ENCODE measurements around the gene KIAA1549. TPM values are rescaled to one million over a fixed set of nuclear protein-coding genes. Genes with fewer than 3 reads are reported as not detected.

KIAA1549 gene
- total RNA-seq, 2 donors from 2014 or later, result 0.95 to 1.8 TPM

DNA sequence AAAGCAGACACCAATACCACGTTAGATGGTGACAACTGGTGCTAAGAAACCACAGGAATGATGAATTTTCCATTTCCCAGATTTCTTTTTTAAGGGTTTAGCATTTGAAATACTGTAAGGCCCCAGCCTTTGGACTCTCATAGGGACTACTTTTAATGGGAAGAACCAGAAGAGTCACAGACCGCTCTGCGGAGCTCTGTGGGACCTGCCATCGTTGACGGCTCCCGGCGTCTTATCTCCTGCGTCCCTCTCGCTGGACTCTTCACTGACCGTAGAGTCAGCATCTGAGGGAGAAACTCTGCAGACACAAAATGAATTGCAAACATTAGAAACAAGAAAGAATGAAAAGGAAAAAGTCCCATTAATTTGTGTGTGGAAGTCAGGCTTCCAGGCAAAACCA, 101.8 kb downstream of the KIAA1549 start:
- Histone ChIP-seq H3K4me1 (ENCODE audit: control insufficient read depth in 1 of 2, low read depth in 2 of 2) (no peaks in the 10 kb centered on the region), H3K27ac (no peak overlapping the region), H3K27me3 (replicated peaks; ENCODE audit: insufficient read depth) (no peaks in the 10 kb centered on the region), H3K9me3 (no peaks in the 10 kb centered on the region), H3K36me3 (no peaks in the 10 kb centered on the region), H3K4me3 (no peak overlapping the region)
- ATAC-seq (ENCODE audit: insufficient number of reproducible peaks, low FRiP score, low read depth) (no peak), DNase-seq (ENCODE audit: low spot score) (no peak)
- TF ChIP-seq, protein P1, sequence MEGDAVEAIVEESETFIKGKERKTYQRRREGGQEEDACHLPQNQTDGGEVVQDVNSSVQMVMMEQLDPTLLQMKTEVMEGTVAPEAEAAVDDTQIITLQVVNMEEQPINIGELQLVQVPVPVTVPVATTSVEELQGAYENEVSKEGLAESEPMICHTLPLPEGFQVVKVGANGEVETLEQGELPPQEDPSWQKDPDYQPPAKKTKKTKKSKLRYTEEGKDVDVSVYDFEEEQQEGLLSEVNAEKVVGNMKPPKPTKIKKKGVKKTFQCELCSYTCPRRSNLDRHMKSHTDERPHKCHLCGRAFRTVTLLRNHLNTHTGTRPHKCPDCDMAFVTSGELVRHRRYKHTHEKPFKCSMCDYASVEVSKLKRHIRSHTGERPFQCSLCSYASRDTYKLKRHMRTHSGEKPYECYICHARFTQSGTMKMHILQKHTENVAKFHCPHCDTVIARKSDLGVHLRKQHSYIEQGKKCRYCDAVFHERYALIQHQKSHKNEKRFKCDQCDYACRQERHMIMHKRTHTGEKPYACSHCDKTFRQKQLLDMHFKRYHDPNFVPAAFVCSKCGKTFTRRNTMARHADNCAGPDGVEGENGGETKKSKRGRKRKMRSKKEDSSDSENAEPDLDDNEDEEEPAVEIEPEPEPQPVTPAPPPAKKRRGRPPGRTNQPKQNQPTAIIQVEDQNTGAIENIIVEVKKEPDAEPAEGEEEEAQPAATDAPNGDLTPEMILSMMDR (IDR thresholded peaks at IDR 0.05), result no peak

DNA sequence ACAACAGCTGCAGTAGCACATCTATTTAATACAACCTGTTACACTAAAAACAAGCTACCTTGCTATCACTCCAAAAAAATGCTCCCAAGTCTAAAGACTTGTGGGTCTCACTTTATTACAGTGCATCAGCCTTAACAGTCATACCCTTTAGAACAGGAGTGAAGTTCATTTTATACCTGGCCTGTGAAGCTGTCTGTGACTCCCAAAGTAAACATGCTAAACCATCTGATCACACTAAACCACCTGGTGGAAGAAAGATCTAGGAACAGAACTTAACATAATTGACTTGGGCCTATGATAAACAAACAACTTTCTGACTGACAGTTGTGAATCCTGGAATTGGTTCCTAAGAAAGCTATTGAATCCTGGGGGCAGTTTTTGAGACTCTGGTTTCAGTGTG, 102.3 kb downstream of the KIAA1549 start:
- ATAC-seq (ENCODE audit: insufficient number of reproducible peaks, low FRiP score, low read depth), result no peak
- Histone ChIP-seq H3K4me1 (ENCODE audit: control insufficient read depth in 1 of 2, low read depth in 2 of 2) (no peaks in the 10 kb centered on the region), H3K27me3 (replicated peaks; ENCODE audit: insufficient read depth) (no peaks in the 10 kb centered on the region), H3K27ac (no peak overlapping the region), H3K9me3 (no peaks in the 10 kb centered on the region), H3K36me3 (no peaks in the 10 kb centered on the region), H3K4me3 (no peak overlapping the region)
- TF ChIP-seq, protein P1 (IDR thresholded peaks at IDR 0.05), result no peak
- no peak for DNase-seq (ENCODE audit: low spot score)

DNA sequence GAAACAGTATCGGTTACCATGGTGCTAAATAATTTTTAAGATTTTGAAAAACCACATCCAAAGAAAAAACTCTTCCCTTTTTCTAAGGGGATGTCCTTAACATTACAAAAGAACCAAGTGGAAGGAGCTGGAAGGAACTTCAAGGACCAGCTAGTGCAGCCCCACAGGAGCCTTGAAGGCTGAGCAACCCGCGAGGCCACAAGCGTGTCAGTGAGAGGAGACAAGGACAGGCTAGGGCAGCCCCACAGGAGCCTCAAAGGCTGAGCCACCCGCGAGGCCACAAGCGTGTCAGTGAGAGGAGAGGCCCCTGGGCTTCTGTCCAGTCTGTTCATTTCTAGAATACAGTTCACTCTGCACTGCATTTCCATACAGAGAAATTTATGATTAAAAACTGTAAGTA, 103.1 kb downstream of the KIAA1549 start:
- H3K27ac ChIP-seq, result no peak overlapping the region
- no peak for DNase-seq (ENCODE audit: low spot score)
- no peaks in the 10 kb centered on the region for H3K9me3 ChIP-seq
- H3K4me3 ChIP-seq, result no peak overlapping the region
- TF ChIP-seq, protein P1 (IDR thresholded peaks at IDR 0.05), result no peak
- H3K36me3 ChIP-seq, result no peaks in the 10 kb centered on the region
- no peaks in the 10 kb centered on the region for H3K4me1 ChIP-seq (ENCODE audit: control insufficient read depth in 1 of 2, low read depth in 2 of 2)
- ATAC-seq (ENCODE audit: insufficient number of reproducible peaks, low FRiP score, low read depth), result no peak
- H3K27me3 ChIP-seq (replicated peaks; ENCODE audit: insufficient read depth), result no peaks in the 10 kb centered on the region

DNA sequence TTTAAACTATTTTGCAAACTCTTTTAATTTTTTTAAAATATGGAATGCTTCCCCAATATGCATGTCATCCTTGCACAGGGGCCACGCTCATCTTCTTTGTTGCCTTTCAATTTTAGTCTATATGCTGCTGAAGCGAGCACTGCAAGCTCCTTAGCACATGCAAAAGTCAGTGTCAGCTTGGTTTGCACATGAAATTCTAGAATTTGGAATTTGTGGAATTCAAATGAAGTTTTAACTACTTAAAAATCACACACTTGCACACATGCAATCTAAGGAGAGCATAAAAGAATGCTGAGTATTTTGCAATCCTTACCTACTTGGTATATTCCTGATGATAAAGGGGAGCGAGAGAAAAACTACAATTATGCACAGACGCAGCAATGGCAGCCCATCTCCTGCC, 104.9 kb downstream of the KIAA1549 start:
- no peaks in the 10 kb centered on the region for H3K27me3 ChIP-seq (replicated peaks; ENCODE audit: insufficient read depth)
- DNase-seq (ENCODE audit: low spot score) (no peak), ATAC-seq (ENCODE audit: insufficient number of reproducible peaks, low FRiP score, low read depth) (no peak)
- H3K4me1 ChIP-seq (ENCODE audit: control insufficient read depth in 1 of 2, low read depth in 2 of 2), result no peaks in the 10 kb centered on the region
- H3K36me3 ChIP-seq, result no peaks in the 10 kb centered on the region
- H3K27ac ChIP-seq, result no peak overlapping the region
- H3K4me3 ChIP-seq, result no peak overlapping the region
- no peaks in the 10 kb centered on the region for H3K9me3 ChIP-seq
- TF ChIP-seq, protein P1 (IDR thresholded peaks at IDR 0.05), result no peak

DNA sequence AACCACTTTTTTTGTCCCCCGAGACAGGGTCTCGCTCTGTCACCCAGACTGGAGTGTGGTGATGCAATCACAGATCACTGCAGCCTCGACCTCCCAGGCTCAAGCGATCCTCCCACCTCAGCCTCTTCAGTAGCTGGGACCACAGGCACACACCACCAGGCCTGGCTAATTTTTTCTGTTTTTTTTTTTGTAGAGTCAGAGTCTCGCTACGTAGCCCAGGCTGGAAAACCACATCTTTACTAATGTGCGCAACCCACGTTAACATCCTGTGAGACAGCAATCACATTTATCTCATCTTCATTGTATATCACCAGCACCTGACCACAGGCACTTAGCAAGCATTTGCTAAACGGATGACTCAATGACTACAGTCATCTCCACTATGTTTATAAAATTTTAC, 105.4 kb downstream of the KIAA1549 start:
- H3K4me3 ChIP-seq, result no peak overlapping the region
- H3K27ac ChIP-seq, result no peak overlapping the region
- no peaks in the 10 kb centered on the region for H3K36me3 ChIP-seq
- no peaks in the 10 kb centered on the region for H3K9me3 ChIP-seq
- TF ChIP-seq, protein P1 (IDR thresholded peaks at IDR 0.05), result no peak
- no peak for DNase-seq (ENCODE audit: low spot score)
- no peaks in the 10 kb centered on the region for H3K4me1 ChIP-seq (ENCODE audit: control insufficient read depth in 1 of 2, low read depth in 2 of 2)
- ATAC-seq (ENCODE audit: insufficient number of reproducible peaks, low FRiP score, low read depth), result no peak
- no peaks in the 10 kb centered on the region for H3K27me3 ChIP-seq (replicated peaks; ENCODE audit: insufficient read depth)
